KMS-11 (cell line): ENCODE measurements around the gene PATJ.

Experiments
- H2AFZ ChIP-seq: fragments of 200-600 bp; sonication (generic); 2 replicates; pipeline ENCODE4 v1.6.1; 2016; ENCODE audit warnings: antibody characterized with exemption, mixed run types, low read depth
- H3K27ac ChIP-seq: fragments of 200-600 bp; sonication (generic); 2 replicates; pipeline ENCODE4 v1.6.1; 2016; ENCODE audit warnings: mild to moderate bottlenecking, mixed run types
- H3K27me3 ChIP-seq: fragments of 200-600 bp; sonication (generic); 2 replicates; pipeline ENCODE4 v1.6.1; 2017; ENCODE audit warnings: mild to moderate bottlenecking, low read depth, mixed run types, moderate library complexity; ENCODE audit not compliant: insufficient read depth
- H3K36me3 ChIP-seq: fragments of 200-600 bp; sonication (generic); 2 replicates; pipeline ENCODE4 v1.6.1; 2017; ENCODE audit warnings: mild to moderate bottlenecking, mixed run types; ENCODE audit not compliant: insufficient read depth
- H3K4me1 ChIP-seq: fragments of 200-600 bp; sonication (generic); 2 replicates; pipeline ENCODE4 v1.6.1; 2016; ENCODE audit warnings: mild to moderate bottlenecking, low read depth, mixed run types; ENCODE audit not compliant: poor library complexity, severe bottlenecking
- H3K4me2 ChIP-seq: fragments of 200-600 bp; sonication (generic); 2 replicates; pipeline ENCODE4 v1.7.0; 2016; ENCODE audit warnings: mild to moderate bottlenecking, mixed run types
- H3K4me3 ChIP-seq: fragments of 200-600 bp; sonication (generic); IDR thresholded peaks from 2 replicates; pipeline ENCODE4 v1.6.1; 2017; ENCODE audit warnings: low read depth, low read length, mixed read lengths; ENCODE audit not compliant: insufficient read depth
- H3K79me2 ChIP-seq: fragments of 200-600 bp; sonication (generic); 2 replicates; pipeline ENCODE4 v1.6.1; 2016; ENCODE audit warnings: low read depth, mixed run types; ENCODE audit not compliant: insufficient read depth
- H3K9ac ChIP-seq: fragments of 200-600 bp; sonication (generic); 2 replicates; pipeline ENCODE4 v1.6.1; 2016; ENCODE audit warnings: mild to moderate bottlenecking, mixed run types
- H4K20me1 ChIP-seq: fragments of 200-600 bp; sonication (generic); 2 replicates; pipeline ENCODE4 v1.6.1; 2016; ENCODE audit warnings: mild to moderate bottlenecking, mixed run types; ENCODE audit not compliant: insufficient read depth
- TF ChIP-seq, protein P1 (sequence below): fragments of 200-600 bp; sonication (generic); conservative IDR thresholded peaks from 2 replicates; pipeline ENCODE4 v1.6.1; 2017; ENCODE audit warnings: low read depth, mild to moderate bottlenecking, antibody characterized with exemption, low read length, moderate library complexity, mixed read lengths

Gene PATJ

DNA sequence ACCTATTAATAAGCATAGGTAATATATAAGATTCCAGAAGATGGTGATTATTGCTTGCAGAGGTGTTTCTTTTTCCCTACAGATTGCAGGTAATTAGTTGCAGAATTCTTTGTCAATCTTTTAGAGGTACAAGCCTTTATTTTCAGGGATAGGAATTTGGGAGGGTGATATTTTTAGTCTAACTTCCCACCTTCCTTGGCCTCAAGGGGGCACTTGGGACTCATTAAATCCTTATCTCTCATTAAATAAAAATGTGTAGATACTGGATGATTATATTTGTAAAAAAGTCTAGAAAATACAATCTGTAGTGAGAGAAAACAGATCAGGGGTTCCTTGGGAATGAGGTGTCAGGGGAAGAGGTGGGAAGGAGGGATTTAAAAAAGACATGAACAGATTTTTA lies 179.2 kb downstream of the PATJ start:
- H3K4me2 ChIP-seq: no peak overlapping the region
- H3K4me1 ChIP-seq: no peaks in the 10 kb centered on the region
- no peak overlapping the region for H3K9ac ChIP-seq
- no peaks in the 10 kb centered on the region for H4K20me1 ChIP-seq
- H3K4me3 ChIP-seq: no peak overlapping the region
- H3K79me2 ChIP-seq: no peaks in the 10 kb centered on the region
- H3K27me3 ChIP-seq: no peaks in the 10 kb centered on the region
- no peak overlapping the region for H3K27ac ChIP-seq
- no peak overlapping the region for H2AFZ ChIP-seq
- H3K36me3 ChIP-seq: no peaks in the 10 kb centered on the region
- TF ChIP-seq, protein P1, sequence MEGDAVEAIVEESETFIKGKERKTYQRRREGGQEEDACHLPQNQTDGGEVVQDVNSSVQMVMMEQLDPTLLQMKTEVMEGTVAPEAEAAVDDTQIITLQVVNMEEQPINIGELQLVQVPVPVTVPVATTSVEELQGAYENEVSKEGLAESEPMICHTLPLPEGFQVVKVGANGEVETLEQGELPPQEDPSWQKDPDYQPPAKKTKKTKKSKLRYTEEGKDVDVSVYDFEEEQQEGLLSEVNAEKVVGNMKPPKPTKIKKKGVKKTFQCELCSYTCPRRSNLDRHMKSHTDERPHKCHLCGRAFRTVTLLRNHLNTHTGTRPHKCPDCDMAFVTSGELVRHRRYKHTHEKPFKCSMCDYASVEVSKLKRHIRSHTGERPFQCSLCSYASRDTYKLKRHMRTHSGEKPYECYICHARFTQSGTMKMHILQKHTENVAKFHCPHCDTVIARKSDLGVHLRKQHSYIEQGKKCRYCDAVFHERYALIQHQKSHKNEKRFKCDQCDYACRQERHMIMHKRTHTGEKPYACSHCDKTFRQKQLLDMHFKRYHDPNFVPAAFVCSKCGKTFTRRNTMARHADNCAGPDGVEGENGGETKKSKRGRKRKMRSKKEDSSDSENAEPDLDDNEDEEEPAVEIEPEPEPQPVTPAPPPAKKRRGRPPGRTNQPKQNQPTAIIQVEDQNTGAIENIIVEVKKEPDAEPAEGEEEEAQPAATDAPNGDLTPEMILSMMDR: 0 out of 2 replicates have a peak, but pooled peaks have one; percentile 23

DNA sequence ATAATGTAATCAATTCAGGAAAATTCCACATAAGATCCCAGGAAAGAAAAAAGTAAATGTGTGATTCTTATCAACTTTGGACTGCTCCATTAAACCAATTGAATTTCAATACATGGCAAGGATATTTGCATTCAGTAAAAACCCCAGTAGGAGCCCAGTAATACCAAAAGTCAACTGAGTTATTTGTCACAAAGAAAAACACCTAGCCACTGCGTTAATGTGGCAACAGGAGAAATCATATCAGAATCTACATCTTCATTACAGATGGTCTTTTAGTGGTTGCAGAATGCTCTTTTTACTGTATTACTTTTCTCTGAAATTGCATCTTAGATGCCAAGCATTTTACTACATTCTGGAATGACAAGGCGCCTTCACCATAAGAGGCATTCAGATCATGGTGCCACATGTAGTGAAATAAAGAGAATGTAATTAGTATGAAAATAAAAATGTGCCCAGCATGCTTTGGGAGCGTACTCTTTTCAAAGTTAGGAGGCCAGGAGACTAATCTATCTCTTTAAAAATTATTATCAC lies 180.7 kb downstream of the PATJ start:
- no peaks in the 10 kb centered on the region for H3K36me3 ChIP-seq
- H3K4me2 ChIP-seq: no peak overlapping the region
- no peaks in the 10 kb centered on the region for H3K4me1 ChIP-seq
- H3K27ac ChIP-seq: no peak overlapping the region
- TF ChIP-seq, protein P1: no peak
- no peaks in the 10 kb centered on the region for H3K27me3 ChIP-seq
- H3K79me2 ChIP-seq: no peaks in the 10 kb centered on the region
- no peak overlapping the region for H2AFZ ChIP-seq
- no peaks in the 10 kb centered on the region for H4K20me1 ChIP-seq
- H3K4me3 ChIP-seq: no peak overlapping the region
- H3K9ac ChIP-seq: no peak overlapping the region

DNA sequence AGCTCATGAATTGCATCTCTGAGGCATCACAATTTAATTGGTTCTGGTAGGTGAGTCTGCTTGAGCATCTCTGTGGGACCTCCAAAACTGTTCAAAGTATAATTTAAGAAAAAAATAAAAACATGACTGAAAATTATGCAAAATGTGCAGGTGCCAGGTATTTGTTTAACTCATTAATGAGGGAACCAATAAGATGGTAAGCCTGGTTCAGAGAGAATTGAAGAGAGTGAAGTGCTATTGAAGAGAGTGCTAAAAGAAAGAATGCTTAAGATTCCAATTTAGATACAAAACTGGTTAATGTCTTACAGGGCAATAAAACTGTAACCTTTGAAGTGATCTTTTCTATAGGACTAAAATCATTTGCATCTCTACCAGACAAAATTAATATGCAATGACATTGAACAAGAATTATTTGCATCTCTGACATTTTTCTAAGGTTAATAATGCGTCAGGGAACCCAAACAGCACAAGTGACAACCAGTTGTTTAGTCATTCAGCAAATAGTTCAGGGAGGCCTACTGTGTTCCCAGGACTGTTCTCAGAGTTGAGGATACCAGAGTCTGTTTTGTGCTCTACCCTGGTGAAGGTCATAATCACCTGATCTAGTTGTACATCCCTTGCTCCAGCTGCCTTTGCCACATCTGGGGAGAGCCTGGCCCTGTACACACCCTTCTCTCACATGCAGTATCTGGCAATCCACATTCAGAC lies 183.5 kb downstream of the PATJ start:
- TF ChIP-seq, protein P1: no peak
- no peaks in the 10 kb centered on the region for H3K4me1 ChIP-seq
- no peak overlapping the region for H3K27ac ChIP-seq
- H3K9ac ChIP-seq: no peak overlapping the region
- H4K20me1 ChIP-seq: no peaks in the 10 kb centered on the region
- H3K4me2 ChIP-seq: no peak overlapping the region
- no peaks in the 10 kb centered on the region for H3K27me3 ChIP-seq
- H3K36me3 ChIP-seq: no peaks in the 10 kb centered on the region
- no peak overlapping the region for H3K4me3 ChIP-seq
- no peak overlapping the region for H2AFZ ChIP-seq
- H3K79me2 ChIP-seq: no peaks in the 10 kb centered on the region

DNA sequence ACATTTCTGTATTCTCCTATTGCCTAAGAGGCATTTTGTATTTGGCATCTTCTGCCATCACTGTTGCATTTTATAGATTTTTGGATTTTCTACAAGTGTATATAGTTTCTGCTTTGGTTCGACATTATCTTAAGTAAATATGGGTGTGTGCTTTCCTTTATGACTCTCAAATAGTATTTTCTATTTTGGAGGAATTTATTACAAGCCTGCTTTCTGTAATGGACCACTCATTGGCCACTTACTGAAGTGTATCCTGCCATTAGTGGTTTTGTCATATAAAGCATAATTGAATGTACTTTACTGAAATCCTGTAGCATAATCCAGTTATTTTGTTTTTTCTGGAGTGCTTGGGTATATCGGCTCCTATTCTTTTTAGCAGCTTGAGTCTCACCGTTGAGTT lies 184.3 kb downstream of the PATJ start:
- Histone ChIP-seq H3K36me3 (no peaks in the 10 kb centered on the region), H3K9ac (no peak overlapping the region), H3K27me3 (no peaks in the 10 kb centered on the region), H3K4me2 (no peak overlapping the region), H3K4me1 (no peaks in the 10 kb centered on the region), H4K20me1 (no peaks in the 10 kb centered on the region), H3K27ac (no peak overlapping the region), H3K79me2 (no peaks in the 10 kb centered on the region), H2AFZ (no peak overlapping the region), H3K4me3 (no peak overlapping the region)
- TF ChIP-seq, protein P1: no peak
